Esophagus muscularis mucosa (tissue), 3 donors: ENCODE data around the gene ADAMTS2.

Experiments used
- POLR2A ChIP-seq: fragments of 450-650 bp; IDR thresholded peaks from one replicate; pipeline ENCODE4 v1.6.1; 2017; ENCODE audit warnings: antibody characterized with exemption, moderate library complexity, mild to moderate bottlenecking, low read depth
- POLR2AphosphoS5 ChIP-seq, 2 donors: sonication (generic); formaldehyde crosslinking; IDR thresholded peaks; one replicate each; pipeline ENCODE4 v1.6.1; 2017; ENCODE audit warnings: antibody characterized with exemption in 2 of 2
- TF ChIP-seq, protein P1 (sequence below), 3 experiments: fragments of 200-600 bp in 2 of 3; fragments of 450-650 bp in 1 of 3; sonication (generic) in 2 of 3; IDR thresholded peaks; one replicate each; pipeline ENCODE4 v1.5.1; 2017 to 2019; ENCODE audit warnings: antibody characterized with exemption in 3 of 3, mild to moderate bottlenecking in 2 of 3, moderate library complexity in 1 of 3

- TF ChIP-seq POLR2A: no peak
- TF ChIP-seq, protein P1, sequence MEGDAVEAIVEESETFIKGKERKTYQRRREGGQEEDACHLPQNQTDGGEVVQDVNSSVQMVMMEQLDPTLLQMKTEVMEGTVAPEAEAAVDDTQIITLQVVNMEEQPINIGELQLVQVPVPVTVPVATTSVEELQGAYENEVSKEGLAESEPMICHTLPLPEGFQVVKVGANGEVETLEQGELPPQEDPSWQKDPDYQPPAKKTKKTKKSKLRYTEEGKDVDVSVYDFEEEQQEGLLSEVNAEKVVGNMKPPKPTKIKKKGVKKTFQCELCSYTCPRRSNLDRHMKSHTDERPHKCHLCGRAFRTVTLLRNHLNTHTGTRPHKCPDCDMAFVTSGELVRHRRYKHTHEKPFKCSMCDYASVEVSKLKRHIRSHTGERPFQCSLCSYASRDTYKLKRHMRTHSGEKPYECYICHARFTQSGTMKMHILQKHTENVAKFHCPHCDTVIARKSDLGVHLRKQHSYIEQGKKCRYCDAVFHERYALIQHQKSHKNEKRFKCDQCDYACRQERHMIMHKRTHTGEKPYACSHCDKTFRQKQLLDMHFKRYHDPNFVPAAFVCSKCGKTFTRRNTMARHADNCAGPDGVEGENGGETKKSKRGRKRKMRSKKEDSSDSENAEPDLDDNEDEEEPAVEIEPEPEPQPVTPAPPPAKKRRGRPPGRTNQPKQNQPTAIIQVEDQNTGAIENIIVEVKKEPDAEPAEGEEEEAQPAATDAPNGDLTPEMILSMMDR (IDR thresholded peaks at IDR 0.05): no peak
- no peak for TF ChIP-seq POLR2AphosphoS5 (IDR thresholded peaks at IDR 0.05)
Observed at GRCh38 chr5:179288809-179289185, 56.5 kb downstream of the ADAMTS2 start.
